HepG2 (cell line): Measurements from ENCODE around the gene GPC6. TPM values are rescaled to one million over a fixed set of nuclear protein-coding genes. Genes with fewer than 3 reads are reported as not detected.

Experiments
- ATAC-seq: fragments of 200-7000 bp; cut with Tn5 transposase; 3 replicates; pipeline ENCODE4 v1.9.1; 2020; ENCODE audit warnings: mild to moderate bottlenecking, moderate library complexity
- BruUV-seq: library from RNA; stranded (reverse); fragments of 400-500 nt; replicated peaks from 2 replicates; lab custom pipeline; 2021; lab: Mats Ljungman, UMichigan
- CTCF ChIA-PET: fragments of 300-600 bp; formaldehyde crosslinking; extraction: SDS; loops from one replicate; lab custom pipeline; 2021; ENCODE audit warnings: low total read pairs, inconsistent platforms, low intra/inter-chr PET ratio; lab: Yijun Ruan, JAX
- POLR2A ChIA-PET: fragments of 350-600 bp; sonication (Branson Sonifier 250); formaldehyde crosslinking; loops from one replicate; lab custom pipeline; 2020; ENCODE audit warnings: antibody characterized with exemption, inconsistent platforms; lab: Yijun Ruan, JAX
- DNase-seq: peaks from one replicate; pipeline ENCODE4 v3.0.0-alpha.2; 2015; ENCODE audit warnings: low spot score
- FAIRE-seq: peaks from 3 replicates; lab custom pipeline; 2011; peaks lifted over from hg19 to GRCh38; lab: Jason Lieb, UNC
- H2AFZ ChIP-seq: one replicate; pipeline ENCODE4 v1.6.1; 2011; ENCODE audit warnings: low read length, inconsistent platforms
- H3K27ac ChIP-seq: fragments of 300-600 bp; 3 replicates; pipeline ENCODE4 v1.8.0; 2011; ENCODE audit warnings: mixed run types, mild to moderate bottlenecking, mixed read lengths, low read length, inconsistent platforms; ENCODE audit not compliant: insufficient read depth; ENCODE audit errors: extremely low read length
- H3K27me3 ChIP-seq, 2 experiments: fragments of 200-600 bp in 1 of 2; 2 replicates in 1 of 2; 3 replicates in 1 of 2; pipeline versions ENCODE4 v1.6.0 to v1.8.0; 2011; ENCODE audit warnings: low read length in 2 of 2, mild to moderate bottlenecking in 2 of 2, moderate library complexity in 2 of 2, inconsistent platforms in 1 of 2; ENCODE audit not compliant: insufficient read depth in 2 of 2, control insufficient read depth in 1 of 2
- H3K36me3 ChIP-seq, 2 experiments: fragments of 200-600 bp in 1 of 2; replicated peaks in 1 of 2; 2 replicates in 1 of 2; 3 replicates in 1 of 2; pipeline versions ENCODE4 v1.5.1 to v1.8.0; 2011; ENCODE audit warnings: low read length in 2 of 2, inconsistent platforms in 1 of 2; ENCODE audit not compliant: insufficient read depth in 2 of 2, control insufficient read depth in 1 of 2
- H3K4me1 ChIP-seq: 2 replicates; pipeline ENCODE4 v1.5.1; 2012; ENCODE audit warnings: low read length, inconsistent platforms; ENCODE audit not compliant: insufficient read depth
- H3K4me2 ChIP-seq: 2 replicates; pipeline ENCODE4 v1.6.0; 2011; ENCODE audit warnings: low read depth, low read length, inconsistent platforms
- H3K4me3 ChIP-seq, 3 experiments: fragments of 200-600 bp in 1 of 3; sonication (generic), shearing (Covaris generic) in 1 of 3; replicated peaks in 1 of 3; 2 replicates each; pipeline ENCODE4 v1.5.1; 2011 to 2016; ENCODE audit warnings: low read length in 3 of 3, inconsistent platforms in 2 of 3, low read depth in 2 of 3, mild to moderate bottlenecking in 2 of 3, control low read depth in 1 of 3, mixed read lengths in 1 of 3; ENCODE audit not compliant: insufficient read depth in 1 of 3
- H3K79me2 ChIP-seq: one replicate; pipeline ENCODE4 v1.6.1; 2011; ENCODE audit warnings: low read length, inconsistent platforms; ENCODE audit not compliant: insufficient read depth
- H3K9ac ChIP-seq: 2 replicates; pipeline ENCODE4 v1.6.0; 2011; ENCODE audit warnings: mild to moderate bottlenecking, low read depth, low read length, inconsistent platforms; ENCODE audit not compliant: insufficient read depth
- H3K9me3 ChIP-seq: 2 replicates; pipeline ENCODE4 v1.5.1; 2012; ENCODE audit warnings: mild to moderate bottlenecking, low read length
- H4K20me1 ChIP-seq: 2 replicates; pipeline ENCODE4 v1.6.0; 2011; ENCODE audit warnings: inconsistent platforms, mild to moderate bottlenecking, low read length, moderate library complexity; ENCODE audit not compliant: insufficient read depth
- FLYWCH1 ChIP-seq: sonication (generic); formaldehyde crosslinking; IDR thresholded peaks from 2 replicates; pipeline ENCODE4 v1.8.1; 2023; ENCODE audit warnings: mild to moderate bottlenecking, missing genetic modification reagents
- FOSL2 ChIP-seq: sonication (generic); formaldehyde crosslinking; IDR thresholded peaks from 2 replicates; pipeline ENCODE4 v1.4.0; 2020; ENCODE audit warnings: missing genetic modification reagents
- FOXK2 ChIP-seq: fragments of 450-650 bp; IDR thresholded peaks from 2 replicates; pipeline ENCODE4 v1.6.1; 2016
- GZF1 ChIP-seq: sonication (generic); formaldehyde crosslinking; IDR thresholded peaks from 2 replicates; pipeline ENCODE4 v1.5.1; 2020; ENCODE audit warnings: mild to moderate bottlenecking, missing genetic modification reagents
- LCORL ChIP-seq, 2 experiments: fragments of 450-650 bp in 1 of 2; sonication (generic) in 1 of 2; formaldehyde crosslinking in 1 of 2; IDR thresholded peaks; 2 replicates each; pipeline versions ENCODE4 v1.5.0 to v1.6.1; 2017 to 2020; ENCODE audit warnings: antibody characterized with exemption in 1 of 2, missing genetic modification reagents in 1 of 2
- MEIS1 ChIP-seq: sonication (generic); formaldehyde crosslinking; IDR thresholded peaks from 2 replicates; pipeline ENCODE4 v1.9.0; 2021; ENCODE audit warnings: mild to moderate bottlenecking, missing genetic modification reagents, moderate library complexity, borderline replicate concordance
- SMARCE1 ChIP-seq: fragments of 450-650 bp; IDR thresholded peaks from 2 replicates; pipeline ENCODE4 v1.6.1; 2017; ENCODE audit warnings: borderline replicate concordance
- SOX5 ChIP-seq: IDR thresholded peaks from 2 replicates; pipeline ENCODE4 v1.6.1; 2016; ENCODE audit warnings: borderline replicate concordance
- ZNF296 ChIP-seq: sonication (generic); formaldehyde crosslinking; conservative IDR thresholded peaks from 2 replicates; pipeline ENCODE4 v1.5.0; 2020; ENCODE audit warnings: mild to moderate bottlenecking, missing genetic modification reagents
- ZNF383 ChIP-seq: sonication (generic); formaldehyde crosslinking; IDR thresholded peaks from 2 replicates; pipeline ENCODE4 v1.4.0; 2020; ENCODE audit warnings: missing genetic modification reagents, mild to moderate bottlenecking, borderline replicate concordance
- ZNF567 ChIP-seq: sonication (generic); formaldehyde crosslinking; IDR thresholded peaks from 2 replicates; pipeline ENCODE4 v1.8.1; 2023; ENCODE audit warnings: mild to moderate bottlenecking, missing genetic modification reagents, borderline replicate concordance
- WGBS: methylation state at CpG from one replicate; pipeline ENCODE4 v1.1.6; 2017; ENCODE audit warnings: low lambda C conversion rate; 5-methylcytosine and 5-hydroxymethylcytosine counted together
- in situ Hi-C: cut with HindIII; loops from 2 replicates; pipeline ENCODE4 v1.10.0; 2017; ENCODE audit warnings: low pct_unique_long_range_greater_than_20kb; ENCODE audit not compliant: extremely low pct_ligation_motif_present
- intact Hi-C: fragments of 100-400 bp; cut with micrococcal nuclease; formaldehyde crosslinking; loops from one replicate; pipeline ENCODE4 v1.10.0; 2022; ENCODE audit not compliant: unreplicated experiment
- polyA plus RNA-seq, 8 experiments: library from polyadenylated mRNA; depleted of rRNA in 3 of 8; stranded (reverse) in 7 of 8; unstranded in 1 of 8; fragments of >200 nt; fragmentation: Illumina TruSeq in 4 of 8; extraction: Trizol in 4 of 8; gene quantifications; 2 replicates each; pipeline versions ENCODE4 v1.2.1 to v1.2.3, GENCODE V29; 2011 to 2016; ENCODE audit warnings: low read depth in 4 of 8, missing spikeins in 1 of 8, mixed read lengths in 1 of 8; ENCODE audit not compliant: insufficient read depth in 1 of 8
- total RNA-seq, 5 experiments: library from RNA; depleted of rRNA; stranded (reverse); fragments of >200 nt; fragmentation: Illumina TruSeq; extraction: Trizol; gene quantifications; 2 replicates each; pipeline ENCODE4 v1.2.3, GENCODE V29; 2016; ENCODE audit warnings: low read depth in 1 of 5
- TF ChIP-seq, protein P1 (sequence below): sonication (generic); formaldehyde crosslinking; IDR thresholded peaks from 2 replicates; pipeline ENCODE4 v1.8.0; 2022; ENCODE audit warnings: mild to moderate bottlenecking, missing genetic modification reagents, moderate library complexity
- TF ChIP-seq, protein P2 (sequence below): sonication (generic); formaldehyde crosslinking; IDR thresholded peaks from 2 replicates; pipeline ENCODE4 v1.5.0; 2020; ENCODE audit warnings: mild to moderate bottlenecking, missing genetic modification reagents

GPC6 gene
- total and polyA plus RNA-seq, 2 of the 13 experiments (the other 11 are each of a cell fraction or from before 2014, with no cell fraction given), result 24.5 to 33.9 TPM

- ChIA-PET POLR2A (no interaction called here), CTCF (no interaction called here)
- in situ Hi-C loops, result loop anchor here (5.0 kb wide), 1 partner anchor 133 kb away; no protein-coding TSS in a partner anchor
- Histone ChIP-seq H2AFZ (no peak overlapping the region), H3K27ac (no peak overlapping the region), H3K36me3 (no peaks in the 10 kb centered on the region), H3K4me1 (no peaks in the 10 kb centered on the region), H3K4me3 (no peak overlapping the region), H3K27me3 (no peaks in the 10 kb centered on the region), H4K20me1 (no peaks in the 10 kb centered on the region), H3K4me2 (no peak overlapping the region), H3K9ac (no peak overlapping the region), H3K79me2 (peaks cover 3% of the 10 kb centered on the region), H3K9me3 (no peaks in the 10 kb centered on the region)
- BruUV-seq, result no TSS peak
- ATAC-seq, result no peak
- FAIRE-seq, result no peak
- DNase-seq, result no peak
- intact Hi-C loops, result no loop called here
- WGBS, result 95% methylated on average over 1 of the region's 1 CpG
- TF ChIP-seq FLYWCH1 (CRISPR knock-in tag) (no peak), MEIS1 (CRISPR knock-in tag) (no peak), FOSL2 (CRISPR knock-in tag) (no peak), SOX5 (CRISPR knock-in tag) (no peak), ZNF383 (CRISPR knock-in tag) (no peak), ZNF567 (no peak), ZNF296 (CRISPR knock-in tag) (no peak), LCORL (IDR thresholded peaks at IDR 0.05) (no peak), LCORL (CRISPR knock-in tag; IDR thresholded peaks at IDR 0.05) (no peak), GZF1 (CRISPR knock-in tag) (no peak), FOXK2 (no peak), SMARCE1 (no peak)
- TF ChIP-seq, protein P1, sequence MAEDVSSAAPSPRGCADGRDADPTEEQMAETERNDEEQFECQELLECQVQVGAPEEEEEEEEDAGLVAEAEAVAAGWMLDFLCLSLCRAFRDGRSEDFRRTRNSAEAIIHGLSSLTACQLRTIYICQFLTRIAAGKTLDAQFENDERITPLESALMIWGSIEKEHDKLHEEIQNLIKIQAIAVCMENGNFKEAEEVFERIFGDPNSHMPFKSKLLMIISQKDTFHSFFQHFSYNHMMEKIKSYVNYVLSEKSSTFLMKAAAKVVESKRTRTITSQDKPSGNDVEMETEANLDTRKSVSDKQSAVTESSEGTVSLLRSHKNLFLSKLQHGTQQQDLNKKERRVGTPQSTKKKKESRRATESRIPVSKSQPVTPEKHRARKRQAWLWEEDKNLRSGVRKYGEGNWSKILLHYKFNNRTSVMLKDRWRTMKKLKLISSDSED (CRISPR knock-in tag), result no peak
- TF ChIP-seq, protein P2, sequence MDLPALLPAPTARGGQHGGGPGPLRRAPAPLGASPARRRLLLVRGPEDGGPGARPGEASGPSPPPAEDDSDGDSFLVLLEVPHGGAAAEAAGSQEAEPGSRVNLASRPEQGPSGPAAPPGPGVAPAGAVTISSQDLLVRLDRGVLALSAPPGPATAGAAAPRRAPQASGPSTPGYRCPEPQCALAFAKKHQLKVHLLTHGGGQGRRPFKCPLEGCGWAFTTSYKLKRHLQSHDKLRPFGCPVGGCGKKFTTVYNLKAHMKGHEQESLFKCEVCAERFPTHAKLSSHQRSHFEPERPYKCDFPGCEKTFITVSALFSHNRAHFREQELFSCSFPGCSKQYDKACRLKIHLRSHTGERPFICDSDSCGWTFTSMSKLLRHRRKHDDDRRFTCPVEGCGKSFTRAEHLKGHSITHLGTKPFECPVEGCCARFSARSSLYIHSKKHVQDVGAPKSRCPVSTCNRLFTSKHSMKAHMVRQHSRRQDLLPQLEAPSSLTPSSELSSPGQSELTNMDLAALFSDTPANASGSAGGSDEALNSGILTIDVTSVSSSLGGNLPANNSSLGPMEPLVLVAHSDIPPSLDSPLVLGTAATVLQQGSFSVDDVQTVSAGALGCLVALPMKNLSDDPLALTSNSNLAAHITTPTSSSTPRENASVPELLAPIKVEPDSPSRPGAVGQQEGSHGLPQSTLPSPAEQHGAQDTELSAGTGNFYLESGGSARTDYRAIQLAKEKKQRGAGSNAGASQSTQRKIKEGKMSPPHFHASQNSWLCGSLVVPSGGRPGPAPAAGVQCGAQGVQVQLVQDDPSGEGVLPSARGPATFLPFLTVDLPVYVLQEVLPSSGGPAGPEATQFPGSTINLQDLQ (CRISPR knock-in tag), result no peak
Observed at GRCh38 chr13:93420206-93420605, 193.6 kb downstream of the GPC6 start.
